ENCODE results near the gene SLX4IP.

SLX4IP gene

DNA sequence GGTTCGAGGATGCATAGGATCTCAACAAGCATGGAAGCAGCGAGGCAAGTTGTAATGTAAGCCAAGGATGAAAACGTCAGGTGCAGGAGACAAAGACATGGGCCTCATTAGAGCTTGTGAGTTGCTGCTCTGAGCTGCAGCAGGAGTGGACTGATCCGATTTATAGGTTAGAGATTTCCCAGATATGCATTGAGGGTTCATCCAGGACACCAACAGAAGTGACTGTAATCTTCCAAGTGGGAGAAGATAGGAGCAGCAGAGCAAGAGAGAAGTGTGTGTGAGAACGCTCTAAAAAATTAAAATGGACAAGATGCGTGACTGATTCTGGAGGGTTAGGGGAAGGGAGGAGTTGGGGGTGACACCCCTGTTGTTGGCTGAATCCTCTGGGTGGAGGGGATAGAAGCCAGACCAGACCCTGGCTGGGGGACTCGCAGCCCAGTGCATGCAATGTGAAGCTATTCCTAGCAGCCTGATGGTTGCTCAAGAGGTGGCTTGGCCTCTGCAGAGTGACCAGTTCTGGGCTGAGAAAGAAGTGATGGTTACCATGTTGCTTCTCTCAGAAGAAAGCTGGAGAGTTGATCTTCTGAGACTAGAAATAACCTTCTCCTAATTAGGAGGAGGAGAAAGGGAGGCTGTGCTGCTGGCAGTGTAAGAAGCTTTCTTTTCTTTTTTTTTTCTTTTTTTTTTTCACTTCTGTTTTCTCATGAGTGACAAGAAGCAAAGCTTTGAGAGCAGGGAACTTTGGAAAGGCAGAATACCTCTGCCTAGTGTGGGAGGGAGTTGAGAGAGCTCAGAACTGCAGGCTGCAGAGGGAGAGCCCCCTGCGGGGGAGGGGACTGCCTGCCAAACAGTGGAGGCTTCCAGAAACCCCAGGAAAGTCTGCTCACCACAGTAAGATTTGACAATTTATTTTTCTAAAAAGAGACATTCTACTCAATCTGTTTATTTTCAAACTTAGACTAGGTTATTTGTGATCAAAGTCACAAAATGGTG is 116.9 kb downstream of the SLX4IP start:
- no peak for DNase-seq (ENCODE audit: low spot score)

DNA sequence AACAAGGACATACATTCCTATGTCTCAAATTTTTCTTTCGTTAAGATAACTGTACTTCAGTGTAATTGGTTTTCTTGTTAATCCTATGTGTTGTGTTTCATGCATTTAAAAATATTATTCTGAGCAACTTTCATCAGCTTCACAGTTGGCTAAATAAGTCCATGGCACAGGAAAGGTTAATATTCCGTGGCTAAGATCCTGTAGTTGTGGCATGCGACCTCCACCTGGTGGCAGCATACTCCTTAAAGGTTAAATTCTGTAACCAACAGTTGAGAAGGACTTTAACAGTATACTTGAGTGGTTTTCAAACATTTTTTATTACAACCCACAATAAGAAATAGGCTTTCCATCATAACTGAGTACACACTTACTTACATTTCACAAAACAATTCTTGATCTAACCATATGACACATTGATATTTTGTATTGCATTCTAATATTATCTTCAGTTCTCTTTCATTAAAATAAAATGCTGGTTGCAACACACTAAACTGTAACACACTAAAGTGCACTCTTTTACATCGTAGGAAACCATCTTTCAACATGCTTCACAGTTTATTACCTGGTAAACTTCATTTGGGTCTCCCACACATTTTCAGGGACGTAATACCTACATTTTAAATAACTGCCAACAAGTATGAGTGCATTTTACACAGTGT is 118.3 kb downstream of the SLX4IP start:
- DNase-seq (ENCODE audit: low spot score): peak; percentile 7

DNA sequence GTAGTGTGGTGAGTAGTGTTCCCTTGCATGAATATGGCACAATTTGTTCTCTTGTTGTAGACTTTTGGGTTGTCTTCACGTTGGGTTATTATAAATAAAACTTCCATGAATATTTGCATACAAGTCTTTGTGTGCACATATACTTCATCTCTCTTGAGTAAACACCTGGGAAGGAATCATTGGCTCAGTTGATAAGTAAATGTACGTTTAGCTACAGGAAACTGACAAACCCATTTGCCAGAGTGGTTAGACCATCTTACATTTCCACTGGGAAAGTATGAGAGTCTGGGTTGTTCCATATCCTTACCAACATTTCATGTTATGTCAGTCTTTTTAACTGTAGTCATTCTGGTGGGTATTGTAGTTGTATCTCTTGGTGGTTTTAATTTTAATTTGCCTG is 119.2 kb downstream of the SLX4IP start:
- DNase-seq (ENCODE audit: low spot score): no peak

DNA sequence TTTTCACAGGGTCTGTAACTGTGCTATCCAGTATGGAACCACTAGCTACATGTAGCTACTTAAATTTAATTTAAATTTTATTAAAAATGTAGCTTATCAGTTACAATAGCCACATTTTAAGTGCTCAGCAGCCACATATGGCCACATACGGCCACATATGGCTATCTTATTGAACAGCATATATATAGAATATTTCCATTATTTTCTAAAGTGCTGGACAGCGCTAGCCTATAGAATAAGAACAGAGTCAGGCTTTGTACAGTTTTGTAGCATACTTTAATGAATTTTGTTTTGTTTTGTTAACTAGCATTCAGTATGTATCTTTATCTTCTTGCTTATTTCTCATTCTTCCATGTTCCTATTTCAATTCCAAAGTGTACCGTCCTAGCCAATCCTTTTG is 120.3 kb downstream of the SLX4IP start:
- DNase-seq (ENCODE audit: low spot score): no peak

DNA sequence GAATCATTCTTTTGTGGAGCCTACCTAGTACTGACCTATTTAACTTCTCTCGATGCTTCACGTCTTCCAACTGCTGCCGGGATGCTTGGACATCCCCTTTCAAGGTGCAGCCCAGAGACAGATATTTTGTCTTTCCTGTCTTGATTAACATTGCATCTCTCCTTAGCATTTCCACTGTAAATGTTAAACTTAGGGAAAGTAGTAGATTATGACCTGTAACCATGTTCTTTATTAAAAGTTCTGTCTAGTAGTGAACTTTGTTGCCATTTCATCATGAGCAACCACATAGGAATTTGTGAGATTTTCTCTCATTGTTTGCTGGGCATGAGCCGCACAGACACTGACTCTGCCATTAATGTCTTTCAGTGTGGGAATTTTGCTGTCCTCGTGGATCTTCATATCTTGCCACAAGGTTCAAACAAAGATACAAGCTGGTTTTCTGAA is 120.8 kb downstream of the SLX4IP start:
- DNase-seq (ENCODE audit: low spot score): no peak

DNA sequence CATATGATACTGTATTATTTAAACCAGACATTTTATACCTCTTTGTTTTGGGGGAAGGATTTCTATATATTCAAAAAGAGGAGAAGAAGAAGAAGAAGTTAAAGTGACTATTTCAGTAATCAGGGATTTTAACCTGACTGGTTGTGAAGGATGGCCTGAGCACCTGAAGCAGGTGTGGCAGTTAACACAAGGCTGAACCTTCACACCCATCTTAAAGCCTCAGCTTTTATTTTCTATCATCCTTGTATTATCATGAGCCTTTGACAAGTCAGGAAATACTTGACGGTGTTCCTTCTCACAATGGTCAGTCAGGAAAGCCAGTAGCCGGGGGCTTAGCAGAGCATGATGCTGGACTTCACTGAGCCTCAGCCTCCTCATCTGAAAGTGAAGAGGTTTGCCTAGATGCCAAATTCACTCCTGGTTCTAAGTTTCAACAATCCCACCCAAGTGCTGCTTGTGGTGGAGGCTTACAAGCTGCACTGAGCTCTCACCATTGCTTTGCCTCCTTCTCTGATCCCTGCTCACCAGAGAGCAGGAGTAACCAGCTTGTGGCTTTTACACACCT is 121.5 kb downstream of the SLX4IP start:
- DNase-seq (ENCODE audit: low spot score): no peak

DNA sequence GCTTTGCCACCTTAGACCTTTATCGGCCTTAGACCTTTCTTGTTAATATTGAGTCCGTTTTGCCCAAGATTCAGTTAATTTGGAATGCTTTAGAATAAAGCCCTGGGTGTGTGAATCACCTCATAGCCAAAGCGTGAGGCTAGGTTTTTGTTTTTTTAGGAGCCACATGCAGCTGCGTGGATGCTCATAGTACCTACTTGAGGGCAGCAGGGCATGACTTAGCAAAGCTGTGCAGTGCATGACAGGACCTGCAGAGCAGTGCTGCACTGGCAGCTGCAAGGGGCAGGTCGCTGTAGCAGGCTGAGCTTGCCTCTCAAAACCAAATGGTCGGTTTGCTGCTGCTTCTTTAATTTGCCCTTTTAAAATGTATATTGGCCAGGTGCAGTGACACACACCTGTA is 122.6 kb downstream of the SLX4IP start:
- DNase-seq (ENCODE audit: low spot score): no peak

DNA sequence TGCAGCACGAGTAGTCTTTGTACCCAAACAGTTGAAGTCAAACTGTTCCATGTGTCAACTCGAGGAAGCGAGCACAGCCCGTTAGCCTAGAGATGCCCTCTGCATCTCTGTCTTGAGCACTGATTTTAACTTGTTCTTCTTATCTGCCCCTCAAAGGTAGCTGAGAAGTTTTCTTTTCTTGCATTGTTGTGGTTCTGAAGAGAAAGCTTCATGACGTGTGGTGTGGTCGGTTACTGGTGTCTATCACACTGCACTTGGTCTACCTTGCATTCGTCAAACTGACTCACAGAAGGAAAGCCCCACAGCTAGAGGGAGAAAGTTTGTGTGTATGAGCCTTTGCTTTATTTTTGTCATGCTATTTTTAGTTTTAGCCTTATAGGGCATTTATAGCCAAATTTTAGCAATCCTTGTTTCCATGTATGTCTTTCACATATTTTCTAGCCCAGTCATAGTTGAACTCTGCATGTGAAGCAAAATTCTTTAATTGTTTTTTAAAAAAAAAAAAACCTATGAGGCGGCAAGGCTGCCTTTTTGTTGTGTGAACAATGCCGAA is 123.6 kb downstream of the SLX4IP start:
- DNase-seq (ENCODE audit: low spot score): no peak

DNA sequence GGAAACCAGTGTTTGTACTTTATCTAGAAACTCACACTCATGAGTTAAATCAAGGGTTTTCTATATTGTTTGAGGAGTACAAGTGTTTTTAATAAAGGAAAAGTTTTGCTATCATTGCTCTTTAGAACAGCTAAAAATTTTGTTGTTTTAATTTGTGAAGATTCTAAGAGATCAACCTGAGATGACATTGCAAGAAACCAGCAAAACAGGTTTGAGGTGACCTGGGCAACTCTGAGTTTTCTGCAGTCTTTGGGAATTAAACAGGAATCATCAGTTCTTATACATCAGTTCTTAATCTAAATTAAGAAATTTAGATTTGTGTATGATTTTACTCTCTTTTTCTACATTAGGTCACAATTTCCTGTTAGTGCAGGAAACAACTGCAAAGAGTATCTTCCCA is 124.2 kb downstream of the SLX4IP start:
- DNase-seq (ENCODE audit: low spot score): no peak

DNA sequence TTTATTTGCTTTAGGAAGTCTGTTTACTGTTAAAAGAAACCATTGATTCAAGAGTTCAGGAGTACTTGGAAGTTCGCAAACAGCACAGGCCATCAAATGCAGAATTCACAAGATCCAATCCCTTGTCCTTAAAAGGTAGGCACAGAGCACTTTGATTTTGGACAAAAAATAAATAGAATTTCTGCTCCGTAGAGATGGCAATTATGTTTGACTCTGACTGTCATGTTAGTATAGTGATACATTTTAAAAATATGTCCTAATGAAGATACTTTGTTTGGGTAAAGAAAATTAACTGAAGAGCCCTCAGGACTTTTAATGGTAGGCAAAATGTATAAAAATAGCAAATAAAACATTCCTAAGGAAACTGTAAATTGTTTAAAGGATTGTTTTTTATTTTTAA is 125.6 kb downstream of the SLX4IP start:
- no peak for DNase-seq (ENCODE audit: low spot score)

DNA sequence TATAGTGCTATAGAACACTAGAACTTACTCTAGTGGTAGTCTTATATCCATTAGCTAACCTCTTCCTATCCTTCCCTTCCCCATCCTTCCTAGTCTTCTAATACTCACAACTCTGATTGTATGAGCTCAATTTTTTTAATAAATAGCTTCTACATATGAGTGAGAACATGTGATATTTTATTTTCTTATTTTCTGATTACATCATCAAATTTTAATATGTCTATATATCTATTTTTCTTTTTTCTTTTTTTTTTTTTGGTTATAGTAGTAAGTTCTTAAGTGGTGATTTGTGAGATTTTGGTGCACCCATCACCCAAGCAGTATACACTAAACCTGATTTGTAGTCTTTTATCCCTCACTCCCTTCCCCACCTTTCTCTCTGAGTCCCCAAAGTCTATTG is 126.2 kb downstream of the SLX4IP start:
- DNase-seq (ENCODE audit: low spot score): no peak

DNA sequence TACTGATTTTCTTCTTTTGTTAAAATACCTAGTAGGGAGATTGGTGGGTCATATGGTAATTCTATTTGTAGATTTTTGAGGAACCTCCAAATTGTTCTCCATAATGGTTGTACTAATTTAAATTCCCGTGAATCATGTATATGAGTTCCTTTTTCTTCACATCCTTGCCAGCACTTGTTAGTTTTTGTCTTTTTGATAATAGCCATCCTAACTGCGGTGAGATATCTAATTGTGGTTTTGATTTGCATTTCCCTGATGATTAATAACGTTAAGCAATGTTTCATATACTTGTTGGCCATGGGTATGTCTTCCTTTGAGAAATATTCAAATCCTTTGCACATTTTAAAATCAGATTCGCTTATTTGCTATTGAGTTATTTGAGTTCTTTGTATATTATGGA is 127.8 kb downstream of the SLX4IP start:
- no peak for DNase-seq (ENCODE audit: low spot score)

DNA sequence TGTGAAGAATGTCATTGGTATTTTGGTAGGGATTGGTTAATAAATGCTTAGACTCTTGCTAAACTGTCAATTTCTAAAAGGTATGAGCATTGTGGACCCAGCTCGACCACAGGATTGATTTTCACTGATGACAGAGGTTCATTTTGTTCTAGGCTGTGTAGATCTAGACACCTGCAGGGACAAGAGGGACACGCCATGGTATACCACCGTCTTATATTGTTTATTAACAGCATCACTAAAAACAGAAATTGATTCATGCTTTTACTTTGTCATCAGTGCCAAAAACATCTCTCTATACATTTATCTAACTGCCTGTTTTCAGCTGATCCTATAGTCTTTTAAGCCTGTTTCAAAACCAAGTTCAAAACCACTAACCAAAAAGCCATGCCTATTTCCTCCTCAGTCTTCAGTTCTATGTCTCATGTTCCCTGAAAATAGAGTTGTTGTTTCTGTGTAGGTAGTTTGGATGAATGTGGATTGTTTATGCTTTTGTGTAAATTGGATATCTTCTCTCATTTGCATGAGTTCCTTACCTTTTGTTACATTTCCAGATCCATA is 128.9 kb downstream of the SLX4IP start:
- DNase-seq (ENCODE audit: low spot score): no peak

DNA sequence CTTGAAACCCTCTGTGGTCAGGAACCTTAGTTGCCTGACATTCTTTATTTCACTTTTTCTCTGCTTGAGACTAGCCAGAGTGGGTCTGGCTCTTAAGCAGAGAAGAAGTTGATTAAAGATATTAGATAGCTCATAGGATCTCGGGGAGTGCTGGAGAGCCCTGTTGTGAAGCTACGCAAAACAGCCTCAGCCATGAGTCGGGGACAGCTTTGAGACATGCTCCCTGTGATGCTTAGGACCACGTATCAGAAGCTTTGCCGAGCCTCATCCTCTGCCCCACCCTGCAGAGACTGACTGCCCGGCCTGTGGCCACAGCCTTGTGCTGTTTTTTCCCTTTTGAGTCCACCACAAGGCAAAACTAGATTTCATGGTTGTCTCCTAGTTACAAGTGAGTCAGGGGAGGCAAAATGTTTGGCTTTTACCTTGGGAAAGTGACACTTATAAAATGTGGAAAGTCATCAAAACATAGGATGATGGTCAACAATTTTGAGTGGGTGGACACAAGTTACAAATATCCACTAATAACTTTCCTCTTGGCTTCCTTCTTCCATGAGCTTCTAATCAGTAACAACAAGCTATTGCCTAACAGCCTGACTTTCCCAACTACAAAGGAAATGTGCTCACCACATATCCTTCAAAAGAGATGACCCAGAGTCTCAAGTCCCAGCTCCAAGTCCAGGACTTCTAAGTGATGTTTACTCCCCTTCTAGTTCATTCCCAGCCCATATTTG is 130.3 kb downstream of the SLX4IP start:
- no peak for DNase-seq (ENCODE audit: low spot score)

DNA sequence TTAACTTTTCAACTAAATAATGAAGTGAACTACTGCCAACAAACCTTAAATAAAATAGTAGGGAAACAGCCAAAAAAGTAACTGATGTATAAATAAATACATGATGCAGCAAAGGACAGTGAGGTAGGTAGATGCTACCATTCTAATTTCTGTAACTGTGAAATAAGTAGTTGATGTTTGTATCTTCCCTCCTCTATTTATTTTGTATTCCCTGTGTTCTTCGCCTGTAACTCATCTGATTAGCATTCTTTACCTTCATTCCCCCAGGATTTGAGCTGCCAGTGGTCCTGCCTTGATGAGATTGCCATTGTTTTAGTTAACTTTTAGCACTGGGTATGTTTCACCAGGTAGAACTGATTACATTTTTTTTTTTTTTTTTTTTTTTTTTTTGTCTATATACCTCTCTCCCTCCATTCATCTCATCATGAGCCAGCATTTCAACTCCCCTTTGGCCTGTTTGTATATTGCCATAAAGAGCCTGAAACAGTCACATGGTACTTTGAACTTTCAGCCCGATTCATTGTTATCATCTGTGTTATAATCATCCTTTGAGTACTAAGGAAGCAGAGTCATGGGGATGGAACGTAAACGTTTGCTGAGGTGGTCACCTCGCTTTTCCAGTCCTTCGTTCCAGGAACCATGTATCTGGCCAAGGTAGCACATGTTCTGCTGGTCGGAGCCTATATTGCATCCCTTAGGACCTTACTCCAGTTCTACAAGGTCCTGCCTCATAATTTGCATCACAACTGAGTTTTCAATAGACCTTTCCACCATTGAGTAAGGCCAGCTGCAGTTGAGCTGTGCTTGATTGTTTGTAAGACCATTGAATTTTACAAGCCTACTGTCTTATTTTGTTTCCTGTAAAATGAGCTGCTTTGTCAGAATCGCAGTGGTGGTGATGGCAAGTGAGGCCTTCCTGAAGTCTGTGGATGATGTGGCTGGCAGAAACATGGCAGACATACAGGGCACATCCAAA is 131.1 kb downstream of the SLX4IP start:
- no peak for DNase-seq (ENCODE audit: low spot score)

DNA sequence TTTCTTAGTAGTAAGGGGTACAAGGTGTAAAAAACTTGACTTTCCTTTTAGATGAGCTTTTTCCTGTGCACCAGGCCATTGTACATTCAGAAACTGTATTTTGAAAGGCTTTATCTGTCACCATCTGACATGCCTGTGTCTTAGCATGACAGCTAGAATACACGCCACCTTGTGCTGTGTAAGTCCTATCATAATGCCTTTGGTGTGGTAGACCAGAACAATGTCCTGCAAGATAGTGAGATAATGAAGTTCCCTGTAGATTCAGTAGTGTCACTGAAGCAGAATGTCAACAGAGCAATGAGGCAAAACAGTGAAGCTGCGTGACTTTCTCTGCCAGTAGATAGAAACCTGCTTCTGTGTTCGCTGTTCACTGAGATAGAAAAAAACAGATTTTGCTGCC is 132.9 kb downstream of the SLX4IP start:
- no peak for DNase-seq (ENCODE audit: low spot score)

DNA sequence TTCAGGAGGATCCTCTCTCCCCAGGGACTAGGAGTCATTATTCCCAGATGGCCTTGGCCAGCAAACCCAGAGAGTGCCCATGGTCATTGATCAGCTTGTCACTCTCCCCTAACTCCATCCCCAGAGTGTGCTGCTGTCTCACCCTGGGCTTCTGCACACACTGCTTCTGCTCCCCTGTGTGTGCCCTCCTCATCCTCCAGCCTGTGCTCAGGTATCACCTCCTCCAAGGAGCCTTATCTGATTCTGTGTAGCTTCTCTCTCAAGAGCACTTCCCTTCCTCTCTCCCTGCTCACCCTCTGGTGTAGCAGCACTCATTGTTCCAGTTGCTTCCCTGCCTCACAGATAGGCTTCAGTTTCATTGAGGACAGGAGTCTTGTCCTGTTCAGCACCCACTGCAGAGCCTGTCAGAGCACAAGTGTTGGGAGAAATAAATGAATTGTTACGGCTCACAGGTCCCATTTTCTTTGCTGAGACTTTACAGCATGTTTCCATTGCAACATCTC is 136.3 kb downstream of the SLX4IP start:
- DNase-seq (ENCODE audit: low spot score): no peak

DNA sequence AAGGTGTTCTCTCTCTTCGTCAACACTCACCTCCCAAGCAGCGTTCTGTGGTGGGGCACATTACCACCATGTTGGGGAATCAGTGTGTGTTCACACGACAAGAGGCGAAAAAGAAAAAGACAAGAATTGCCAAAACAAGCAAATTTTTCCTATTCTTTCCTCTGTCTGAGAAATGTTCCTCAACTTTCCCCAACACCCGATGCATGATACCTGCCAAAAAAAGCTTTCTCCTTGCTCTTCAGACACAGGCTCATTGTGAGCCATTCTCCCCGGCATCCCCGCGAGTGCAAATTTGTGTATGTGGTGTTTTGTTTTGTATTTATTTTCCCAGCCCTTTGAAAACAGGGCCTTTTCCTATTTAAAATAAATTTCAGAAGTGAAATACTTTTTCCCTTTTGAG is 137.7 kb downstream of the SLX4IP start:
- DNase-seq (ENCODE audit: low spot score): no peak

DNA sequence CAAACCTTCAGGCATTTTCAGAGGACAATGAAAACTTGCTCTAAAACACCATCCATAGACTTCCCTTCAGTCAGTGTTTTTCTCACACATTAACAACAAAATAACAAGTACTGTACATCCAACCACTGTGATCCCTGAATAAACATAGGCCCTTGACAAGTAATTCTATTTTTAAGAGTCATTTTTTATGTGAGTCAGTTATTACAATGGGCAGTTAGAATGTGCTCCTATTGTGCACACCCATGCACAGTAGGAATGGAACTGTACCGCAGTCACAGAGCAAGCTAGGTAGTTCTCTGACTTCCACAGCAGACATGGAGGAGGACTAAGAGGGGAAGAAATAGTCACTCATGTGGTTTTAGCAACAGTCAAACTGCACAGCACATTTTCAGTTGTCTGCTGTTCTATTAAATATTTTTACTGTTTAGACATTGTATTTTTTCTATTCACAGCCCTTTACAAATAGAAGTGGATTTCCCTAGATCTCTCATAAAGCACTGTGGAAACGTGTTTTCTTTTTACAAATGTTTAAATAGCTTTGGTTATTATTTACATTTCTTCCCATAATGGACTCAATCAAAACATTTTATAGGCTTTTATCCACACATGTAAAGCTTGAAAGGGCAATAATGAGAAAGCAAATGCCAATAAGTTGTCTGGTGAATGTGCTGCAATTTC is 138.3 kb downstream of the SLX4IP start:
- no peak for DNase-seq (ENCODE audit: low spot score)

DNA sequence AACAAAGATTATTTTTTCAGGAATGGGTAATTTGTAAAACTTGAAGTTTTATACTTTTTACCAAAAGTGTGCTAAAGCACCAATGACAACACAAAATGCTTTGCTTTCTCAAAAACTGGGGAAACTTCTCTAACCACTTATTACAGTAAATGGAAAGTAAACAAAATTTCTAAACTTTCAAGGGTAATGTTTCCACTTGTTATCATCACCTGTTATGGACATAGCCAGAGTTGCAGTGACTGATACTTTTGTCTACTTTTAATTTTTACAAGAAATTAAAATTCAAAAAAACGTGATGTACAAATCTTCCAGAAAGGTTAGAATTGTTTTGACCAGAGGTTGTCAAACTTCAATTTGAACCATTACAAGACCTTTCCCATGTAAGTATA is 138.8 kb downstream of the SLX4IP start:
- DNase-seq (ENCODE audit: low spot score): no peak
